Activated CD8-positive, alpha-beta memory T cell treated with anti-CD3 and anti-CD28 coated beads for 1 hour (primary cell): ENCODE results near the gene RHOXF1.
"Not testable (repeated sequence)": the region's sequence is repeated elsewhere in the genome, so short reads cannot be mapped to it uniquely, and the experiment has no call there.

Source experiments
- DNase-seq, 2 donors: peaks; one replicate each; pipeline ENCODE4 v3.0.0-alpha.2; 2020; ENCODE audit warnings: low read depth in 1 of 2; ENCODE audit errors: extremely low read depth in 1 of 2

Gene RHOXF1

GRCh38 chrX:120115438-120115963 lies at the start of gene RHOXF1:
RHOXF1 (minus strand) TSS chrX:120115913; CDS start chrX:120115862, 51 bp downstream.
- no peak for DNase-seq

- DNase-seq, result not testable (repeated sequence)
These were observed 43.4 kb upstream of the RHOXF1 start for GRCh38 chrX:120159086-120159485.

- DNase-seq, result not testable (repeated sequence)
These were observed 42.6 kb upstream of the RHOXF1 start, which contains the start of gene RHOXF2 for GRCh38 chrX:120158313-120158712. RHOXF2 (plus strand) TSS chrX:120158613; CDS start chrX:120158751, 138 bp downstream.

- DNase-seq, result not testable (repeated sequence)
These were observed 34.5 kb upstream of the RHOXF1 start for GRCh38 chrX:120150109-120150744.

GRCh38 chrX:120147537-120147936 lies 31.8 kb upstream of the RHOXF1 start:
- no peak for DNase-seq

- DNase-seq, result not testable (repeated sequence)
These were observed 30.6 kb upstream of the RHOXF1 start for GRCh38 chrX:120146323-120146722.

- no peak for DNase-seq
These were observed 29.7 kb upstream of the RHOXF1 start for GRCh38 chrX:120145295-120145925.

- no peak for DNase-seq
These were observed 28.6 kb upstream of the RHOXF1 start for GRCh38 chrX:120144178-120144844.

GRCh38 chrX:120140293-120140981 lies 24.7 kb upstream of the RHOXF1 start:
- DNase-seq, result no peak

- DNase-seq, result no peak
These were observed 21.7 kb upstream of the RHOXF1 start for GRCh38 chrX:120137439-120137838.

GRCh38 chrX:120136840-120137239 lies 21.1 kb upstream of the RHOXF1 start:
- no peak for DNase-seq

GRCh38 chrX:120136128-120136527 lies 20.4 kb upstream of the RHOXF1 start:
- no peak for DNase-seq

GRCh38 chrX:120128306-120128846 lies 12.7 kb upstream of the RHOXF1 start:
- not testable (repeated sequence) for DNase-seq

GRCh38 chrX:120125444-120125843 lies 9.7 kb upstream of the RHOXF1 start:
- DNase-seq, result no peak

GRCh38 chrX:120120223-120120622 lies 4.5 kb upstream of the RHOXF1 start:
- no peak for DNase-seq

GRCh38 chrX:120111611-120112010 lies 4.1 kb downstream of the RHOXF1 start:
- DNase-seq, result no peak

- DNase-seq, result no peak
These were observed 6.3 kb downstream of the RHOXF1 start for GRCh38 chrX:120109378-120109777.

- DNase-seq, result not testable (repeated sequence)
These were observed 11.0 kb downstream of the RHOXF1 start for GRCh38 chrX:120104707-120105106.

- DNase-seq, result not testable (repeated sequence)
These were observed 14.7 kb downstream of the RHOXF1 start for GRCh38 chrX:120101057-120101456.

- DNase-seq, result no peak
These were observed 25.5 kb downstream of the RHOXF1 start for GRCh38 chrX:120090208-120090607.
